Left ventricle myocardium superior (tissue), 1 donor: ENCODE measurements around the gene THEMIS2. TPM values are rescaled to one million over a fixed set of nuclear protein-coding genes. Genes with fewer than 3 reads are reported as not detected.
"Not testable (repeated sequence)": the region's sequence is repeated elsewhere in the genome, so short reads cannot be mapped to it uniquely, and the experiment has no call there.

Source experiments
- ATAC-seq: fragments of 200-7000 bp; cut with Tn5 transposase; one replicate; pipeline ENCODE4 v1.9.1; 2020; ENCODE audit warnings: mild to moderate bottlenecking, moderate library complexity
- DNase-seq: peaks from one replicate; pipeline ENCODE4 v3.0.0-alpha.2; 2020
- intact Hi-C: fragments of 100-400 bp; cut with micrococcal nuclease; formaldehyde crosslinking; loops from one replicate; pipeline ENCODE4 v1.11.0; 2022
- long read RNA-seq: library from polyadenylated mRNA; unstranded; transcript quantifications from one replicate; pipeline ENCODE4 v2.0.0, GENCODE V29; 2021
- total RNA-seq: library from RNA; stranded (reverse); fragmentation: NEBNext Ultra II Directional; extraction: Animal tissue kit (Norgen Biotek cat#: 25700); gene quantifications from one replicate; pipeline ENCODE4 v1.2.1, GENCODE V29; 2021
- donor health status: DM: no; HTN: yes; CAD: no; lungs with severe emphysema.

THEMIS2 gene
- 5.7 TPM for total RNA-seq
- long read RNA-seq, partial matches to known transcripts: 2 of 5 reads
- long read RNA-seq, other reads (novel, unspliced or antisense): 0 of 5 reads

DNA sequence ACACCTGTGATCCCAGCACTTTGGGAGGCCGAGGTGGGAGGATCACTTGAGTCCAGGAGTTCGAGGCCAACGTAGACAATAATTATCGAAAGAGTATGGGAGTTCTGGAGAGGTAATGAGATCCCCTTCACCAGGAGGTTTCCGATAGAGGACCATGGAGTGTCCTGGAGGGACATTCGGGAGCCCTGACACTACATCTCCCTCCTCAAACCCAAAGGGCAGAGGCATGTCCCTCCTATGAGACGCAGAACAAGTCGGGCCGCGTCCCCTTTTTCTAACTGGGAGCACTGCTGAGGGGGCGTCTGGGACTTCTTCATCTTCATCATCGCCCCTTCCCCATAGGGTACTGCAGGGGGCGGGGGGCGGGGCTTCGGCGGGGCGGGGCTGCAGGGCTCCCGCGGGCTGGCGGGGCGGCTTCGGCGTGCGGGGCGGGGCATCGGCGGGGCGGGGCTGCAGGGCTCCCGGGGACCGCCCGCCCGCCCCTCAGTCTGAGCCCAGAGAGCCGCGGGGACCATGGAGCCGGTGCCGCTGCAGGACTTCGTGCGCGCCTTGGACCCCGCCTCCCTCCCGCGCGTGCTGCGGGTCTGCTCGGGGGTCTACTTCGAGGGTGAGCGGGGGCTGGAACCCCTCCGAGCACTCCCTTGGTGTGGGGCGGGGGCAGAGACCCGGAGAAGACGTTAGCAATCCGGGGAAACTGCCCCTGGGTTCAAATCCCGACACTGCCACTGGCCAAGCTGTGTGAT is at the start of gene THEMIS2:
TSS of gene THEMIS2 (plus strand) at position 486 of the 743 bp plus-strand sequence. CDS start at position 514, 28 bp downstream.
- DNase-seq (peak; percentile 83), ATAC-seq (peak; percentile 92)
- intact Hi-C loops: no loop called here

- no peak for ATAC-seq
- intact Hi-C loops: no loop called here
- DNase-seq: no peak
These were observed 48.6 kb upstream of the THEMIS2 start for GRCh38 chr1:27823784-27824183.

DNA sequence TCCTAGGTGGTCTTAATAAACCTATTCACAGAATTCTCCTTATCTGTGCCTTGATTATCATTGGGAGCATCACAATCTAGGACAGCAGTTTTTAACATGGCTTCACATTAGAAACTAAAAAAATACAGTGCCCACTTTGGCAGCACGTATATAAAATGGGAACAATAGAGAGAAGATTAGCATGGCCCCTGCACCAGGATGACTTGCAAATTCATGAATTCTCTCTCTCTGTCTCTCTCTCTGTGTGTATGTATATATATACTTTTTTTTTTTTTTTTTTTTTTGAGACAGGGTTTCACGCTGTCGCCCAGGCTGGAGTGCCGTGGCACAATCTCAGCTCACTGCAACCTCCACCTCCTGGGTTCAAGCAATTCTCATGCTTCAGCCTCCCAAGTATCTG is 47.9 kb upstream of the THEMIS2 start:
- DNase-seq: no peak
- no peak for ATAC-seq

DNA sequence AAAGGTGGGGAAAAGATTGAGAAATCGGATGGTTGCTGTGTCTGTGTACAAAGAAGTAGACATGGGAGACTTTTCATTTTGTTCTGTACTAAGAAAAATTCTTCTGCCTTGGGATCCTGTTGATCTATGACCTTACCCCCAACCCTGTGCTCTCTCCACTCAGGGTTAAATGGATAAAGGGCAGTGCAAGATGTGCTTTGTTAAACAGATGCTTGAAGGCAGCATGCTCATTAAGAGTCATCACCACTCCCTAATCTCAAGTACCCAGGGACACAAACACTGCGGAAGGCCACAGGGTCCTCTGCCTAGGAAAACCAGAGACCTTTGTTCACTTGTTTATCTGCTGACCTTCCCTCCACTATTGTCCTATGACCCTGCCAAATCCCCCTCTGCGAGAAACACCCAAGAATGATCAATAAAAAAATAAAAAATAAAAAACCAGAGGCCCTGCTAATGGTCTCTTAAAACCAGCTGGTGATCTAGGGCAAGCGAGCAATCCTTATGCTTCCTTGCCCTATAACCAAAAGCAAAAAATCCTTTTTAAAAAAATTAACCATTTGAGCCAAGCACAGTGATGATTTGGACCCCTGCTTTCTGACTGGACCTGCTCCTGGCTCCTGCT is 42.9 kb upstream of the THEMIS2 start:
- DNase-seq, intact Hi-C loops, ATAC-seq: not testable (repeated sequence)

More for the DNA sequence above, 47.9 kb upstream of the THEMIS2 start:
- intact Hi-C loops: no loop called here

DNA sequence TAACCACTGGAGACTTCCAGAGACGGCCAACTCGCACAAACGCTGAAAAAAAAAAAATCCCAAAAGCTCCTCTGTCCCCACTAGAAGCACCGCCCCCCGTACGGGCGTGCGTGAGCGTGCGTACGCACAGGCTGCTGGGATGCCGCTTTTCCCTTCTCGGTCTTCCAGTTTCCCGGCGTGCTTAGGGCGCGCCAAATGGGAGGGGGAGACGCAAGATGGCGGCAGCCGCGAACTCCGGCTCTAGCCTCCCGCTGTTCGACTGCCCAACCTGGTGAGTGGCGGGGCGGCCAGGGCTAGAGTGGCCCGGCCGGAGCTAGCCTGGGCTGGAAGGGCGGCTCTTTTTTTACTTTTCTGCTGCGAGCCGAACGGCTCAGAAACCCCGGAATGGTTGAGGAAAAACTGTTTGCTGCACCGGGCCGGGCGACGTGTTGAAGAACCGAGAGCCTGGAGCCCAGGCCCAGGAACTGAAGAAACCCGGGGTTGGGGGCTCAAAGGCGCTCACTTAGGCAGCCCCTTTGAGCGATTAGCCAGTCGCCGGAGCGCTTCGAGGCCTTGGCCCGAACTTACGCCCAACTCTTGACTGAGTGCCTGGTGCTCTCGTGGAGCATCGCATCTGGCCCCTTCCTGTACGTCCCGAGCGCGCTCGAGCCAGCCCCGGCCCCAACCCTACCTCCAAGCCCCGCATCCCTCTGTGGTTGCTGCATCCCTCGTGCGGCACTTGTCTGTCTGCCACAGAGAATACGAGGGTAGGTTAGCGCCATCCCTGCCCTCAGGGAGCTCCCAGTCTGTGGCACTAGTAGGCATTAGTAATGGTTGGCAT is 41.5 kb upstream of the THEMIS2 start, which contains the start of gene PPP1R8:
TSS of gene PPP1R8 (plus strand) at position 162 of the 820 bp plus-strand sequence. CDS start at position 216, 54 bp downstream.
- DNase-seq: peak; percentile 96
- ATAC-seq: peak; percentile 100
- intact Hi-C loops: no loop called here

GRCh38 chr1:27831568-27832410 is 40.6 kb upstream of the THEMIS2 start:
- intact Hi-C loops: no loop called here
- DNase-seq: no peak
- ATAC-seq: no peak

DNA sequence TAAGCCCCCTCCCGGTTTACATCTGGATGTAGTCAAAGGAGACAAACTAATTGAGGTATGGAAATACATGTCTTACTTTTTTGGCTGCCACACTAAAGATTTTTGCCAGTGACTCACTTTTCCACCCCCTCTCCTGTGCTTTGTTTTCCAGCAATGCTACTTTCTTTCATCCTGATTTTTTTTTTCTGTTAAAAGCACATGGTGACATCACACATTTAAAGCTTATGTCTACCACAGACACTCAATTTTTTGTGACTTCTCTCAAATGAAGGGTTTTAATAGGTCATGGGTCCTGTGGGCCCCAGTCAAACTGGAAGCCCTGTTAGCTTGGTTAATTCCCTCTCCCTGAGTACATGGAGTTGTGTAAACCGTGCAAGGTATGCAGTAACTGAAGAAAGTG is 39.6 kb upstream of the THEMIS2 start:
- intact Hi-C loops: no loop called here
- ATAC-seq (no peak), DNase-seq (no peak)

- ATAC-seq: no peak
- no peak for DNase-seq
- intact Hi-C loops: no loop called here
These were observed 38.9 kb upstream of the THEMIS2 start for GRCh38 chr1:27833470-27833869.

DNA sequence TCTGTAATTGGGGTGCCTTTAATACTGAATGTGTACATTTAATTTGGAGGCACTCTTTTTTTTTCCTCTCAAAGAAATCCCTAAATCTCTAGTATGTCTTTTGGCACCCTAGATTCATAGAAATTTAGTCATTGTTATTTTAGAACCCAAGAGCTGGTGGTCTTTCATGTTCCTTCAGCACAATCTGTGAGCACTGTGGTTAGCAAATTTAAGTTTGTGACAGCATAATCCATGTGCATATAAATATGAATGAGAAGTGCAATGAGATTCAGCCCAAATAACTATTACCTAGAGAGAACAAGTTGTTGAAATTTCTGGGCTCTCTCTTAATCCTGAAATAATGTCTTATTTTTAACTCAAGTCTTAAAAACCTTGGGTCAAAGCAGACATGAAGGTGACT is 37.3 kb upstream of the THEMIS2 start:
- intact Hi-C loops: no loop called here
- DNase-seq (no peak), ATAC-seq (no peak)

DNA sequence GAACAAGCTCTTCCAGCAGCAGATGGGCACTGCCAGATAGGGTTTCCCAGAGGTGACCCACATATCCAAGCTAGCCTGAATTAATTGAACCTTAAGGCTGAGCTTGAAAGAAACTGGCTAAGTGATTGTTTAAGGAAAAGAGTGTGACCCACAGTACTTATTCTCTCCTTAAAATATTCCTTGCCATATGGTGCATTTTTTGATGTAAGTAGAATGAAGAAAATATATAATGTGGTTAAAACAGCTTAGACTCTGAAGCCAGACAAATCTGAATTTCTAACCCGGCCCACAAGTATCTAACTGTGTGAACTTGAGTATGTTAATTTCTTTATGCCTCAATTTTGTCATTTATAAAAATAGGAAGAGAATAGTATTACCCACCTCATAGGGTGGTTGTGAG is 36.8 kb upstream of the THEMIS2 start:
- intact Hi-C loops: no loop called here
- ATAC-seq (no peak), DNase-seq (no peak)

DNA sequence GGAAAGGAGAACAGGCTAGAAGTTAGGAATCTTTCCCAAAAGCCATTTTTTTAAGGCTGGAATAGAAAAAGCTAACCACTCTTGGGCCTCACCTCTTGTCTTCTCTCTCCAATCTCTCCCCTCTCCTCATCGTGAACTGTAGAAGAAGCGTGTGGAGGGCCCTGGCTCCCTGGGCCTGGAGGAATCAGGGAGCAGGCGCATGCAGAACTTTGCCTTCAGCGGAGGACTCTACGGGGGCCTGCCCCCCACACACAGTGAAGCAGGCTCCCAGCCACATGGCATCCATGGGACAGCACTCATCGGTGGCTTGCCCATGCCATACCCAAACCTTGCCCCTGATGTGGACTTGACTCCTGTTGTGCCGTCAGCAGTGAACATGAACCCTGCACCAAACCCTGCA is 22.4 kb upstream of the THEMIS2 start:
- intact Hi-C loops: no loop called here

GRCh38 chr1:27855085-27855484 is 17.3 kb upstream of the THEMIS2 start:
- intact Hi-C loops: no loop called here
- ATAC-seq (no peak), DNase-seq (no peak)

More for the DNA sequence above, 22.4 kb upstream of the THEMIS2 start:
- no peak for DNase-seq
- no peak for ATAC-seq

GRCh38 chr1:27856561-27857343 is 15.6 kb upstream of the THEMIS2 start:
- DNase-seq (no peak), ATAC-seq (no peak)
- intact Hi-C loops: no loop called here

DNA sequence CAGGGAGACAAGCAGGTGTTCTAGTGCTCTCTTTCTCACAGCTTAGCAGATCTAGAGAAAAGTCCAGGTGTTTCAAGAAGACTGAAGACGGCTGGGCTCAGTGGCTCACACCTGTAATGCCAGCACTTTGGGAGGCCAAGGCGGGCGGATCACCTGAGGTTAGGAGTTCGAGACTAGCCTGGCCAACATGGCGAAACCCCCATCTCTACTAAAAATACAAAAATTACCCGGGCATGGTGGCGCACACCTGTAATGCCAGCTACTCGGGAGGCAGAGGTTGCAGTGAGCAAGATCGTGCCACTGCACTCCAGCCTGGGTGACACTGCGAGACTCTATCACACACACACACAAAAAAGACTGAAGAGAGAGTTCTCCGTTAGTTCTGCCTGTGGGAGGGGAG is 14.8 kb upstream of the THEMIS2 start:
- DNase-seq, ATAC-seq, intact Hi-C loops: not testable (repeated sequence)

- intact Hi-C loops: no loop called here
- peak; percentile 91 for ATAC-seq
- peak; percentile 87 for DNase-seq
These were observed 14.0 kb upstream of the THEMIS2 start for GRCh38 chr1:27858072-27858948.

GRCh38 chr1:27858949-27859576 is 13.3 kb upstream of the THEMIS2 start:
- ATAC-seq (no peak), DNase-seq (no peak)
- intact Hi-C loops: no loop called here

DNA sequence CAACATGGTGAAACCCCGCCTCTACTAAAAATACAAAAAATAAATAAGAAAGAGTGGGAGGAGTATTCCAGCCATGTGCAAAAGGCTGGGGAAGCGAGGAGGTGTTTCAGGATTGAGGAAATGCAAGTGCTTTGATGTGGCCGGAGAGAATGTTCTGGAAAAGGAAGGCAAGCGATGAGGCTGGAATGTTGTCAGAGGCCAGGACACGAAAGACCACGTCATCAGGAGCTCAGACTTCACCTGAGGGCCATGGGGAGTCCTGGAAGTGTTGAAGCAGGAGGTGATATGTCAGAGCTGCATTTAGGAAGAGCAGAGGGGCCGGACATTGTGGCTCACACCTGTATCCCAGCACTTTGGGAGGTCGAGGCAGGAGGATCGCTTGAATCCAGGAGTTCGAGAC is 10.9 kb upstream of the THEMIS2 start:
- no peak for DNase-seq
- intact Hi-C loops: no loop called here

More for the DNA sequence above, 10.9 kb upstream of the THEMIS2 start:
- no peak for ATAC-seq
